ENCODE results near the gene TRMT61B.

- TF ChIP-seq POLR2A (IDR thresholded peaks at IDR 0.05) (no peak), CTCF (IDR thresholded peaks at IDR 0.05) (no peak), POLR2AphosphoS5 (IDR thresholded peaks at IDR 0.05) (no peak), EP300 (IDR thresholded peaks at IDR 0.05) (no peak)
These were observed 67.1 kb downstream of the TRMT61B start for GRCh38 chr2:28802975-28803429.

Measured in gastroesophageal sphincter (tissue), 3 donors.